ENCODE measurements around the gene MMP3.
"Not testable (repeated sequence)": the region's sequence is repeated elsewhere in the genome, so short reads cannot be mapped to it uniquely, and the experiment has no call there.

MMP3 gene

GRCh38 chr11:102843489-102843888, at the start of gene MMP3:
Gene MMP3, minus strand, starts transcription at chr11:102843609. Its CDS starts 63 bp downstream, at chr11:102843546.
- no peak for DNase-seq (ENCODE audit: low spot score)

GRCh38 chr11:102891736-102892135, 48.3 kb upstream of the MMP3 start:
- DNase-seq (ENCODE audit: low spot score), result no peak

- DNase-seq (ENCODE audit: low spot score), result no peak
Observed at GRCh38 chr11:102886999-102887398, 43.6 kb upstream of the MMP3 start.

- no peak for DNase-seq (ENCODE audit: low spot score)
Observed at GRCh38 chr11:102883141-102883540, 39.7 kb upstream of the MMP3 start.

DNA sequence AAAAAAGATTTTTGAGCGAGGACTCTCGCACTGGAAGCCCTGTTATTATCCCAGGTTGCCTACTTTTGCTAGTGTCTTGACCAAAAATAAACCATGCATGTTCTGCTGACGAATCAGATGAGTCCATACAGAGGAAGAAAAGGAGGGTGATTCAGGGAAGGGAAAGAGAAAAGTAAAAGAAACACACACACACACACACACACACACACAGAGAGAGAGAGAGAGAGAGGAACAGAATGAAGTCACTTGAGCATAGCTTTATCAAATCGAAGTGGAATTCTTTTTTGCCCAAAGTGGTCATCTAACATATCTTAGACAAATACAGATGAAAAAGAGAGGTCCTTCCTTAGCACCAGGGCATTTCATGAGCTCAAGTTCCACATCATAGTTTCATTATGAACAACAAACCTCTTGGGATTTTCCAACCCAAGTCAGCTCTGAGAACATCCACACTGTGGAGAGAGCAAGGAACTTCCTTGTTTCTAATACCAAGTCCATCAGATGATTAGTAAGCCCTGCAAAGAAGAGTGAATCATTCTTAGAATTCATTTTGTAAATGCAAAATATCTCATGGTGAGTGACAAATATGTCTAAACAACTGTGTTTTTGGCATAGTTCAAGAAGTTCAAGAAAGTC, 39.1 kb upstream of the MMP3 start:
- DNase-seq (ENCODE audit: low spot score), result no peak

- no peak for DNase-seq (ENCODE audit: low spot score)
Observed at GRCh38 chr11:102879801-102880200, 36.4 kb upstream of the MMP3 start.

- DNase-seq (ENCODE audit: low spot score), result no peak
Observed at GRCh38 chr11:102878595-102878994, 35.2 kb upstream of the MMP3 start.

GRCh38 chr11:102874852-102875251, 31.4 kb upstream of the MMP3 start, which contains the start of gene MMP12:
Gene MMP12, minus strand, starts transcription at chr11:102874982. Its CDS starts 45 bp downstream, at chr11:102874937.
- DNase-seq (ENCODE audit: low spot score), result no peak

DNA sequence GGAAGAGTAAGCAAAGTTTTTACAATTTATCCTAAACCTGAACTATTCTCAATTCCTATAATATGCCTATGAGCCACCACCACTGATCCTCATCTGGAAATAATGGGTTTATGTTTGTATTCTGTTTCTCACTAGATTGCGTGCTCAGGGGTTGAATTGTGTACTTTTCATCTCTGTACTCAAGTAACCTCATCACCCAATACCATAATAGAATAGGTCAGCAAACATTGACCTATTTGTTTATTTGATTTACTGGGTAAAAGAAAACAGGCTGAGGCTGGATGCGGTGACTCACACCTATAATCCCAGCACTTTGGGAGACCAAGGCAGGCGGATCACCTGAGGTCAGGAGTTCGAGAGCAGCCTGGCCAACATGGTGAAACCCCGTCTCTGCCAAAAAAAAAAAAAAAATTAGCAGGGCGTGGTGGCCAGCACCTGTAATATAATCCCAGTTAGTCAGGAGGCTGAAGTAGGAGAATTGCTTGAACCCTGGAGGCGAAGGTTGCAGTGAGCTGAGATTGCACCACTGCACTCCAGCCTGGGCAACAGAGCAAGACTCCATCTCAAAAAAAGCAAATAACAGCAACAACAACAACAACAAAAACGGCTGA, 26.1 kb upstream of the MMP3 start:
- DNase-seq (ENCODE audit: low spot score), result not testable (repeated sequence)

- DNase-seq (ENCODE audit: low spot score), result no peak
Observed at GRCh38 chr11:102868339-102868738, 24.9 kb upstream of the MMP3 start.

GRCh38 chr11:102864724-102865123, 21.3 kb upstream of the MMP3 start:
- DNase-seq (ENCODE audit: low spot score), result no peak

GRCh38 chr11:102853956-102854355, 10.5 kb upstream of the MMP3 start:
- DNase-seq (ENCODE audit: low spot score), result no peak

GRCh38 chr11:102853055-102853454, 9.6 kb upstream of the MMP3 start:
- no peak for DNase-seq (ENCODE audit: low spot score)

DNA sequence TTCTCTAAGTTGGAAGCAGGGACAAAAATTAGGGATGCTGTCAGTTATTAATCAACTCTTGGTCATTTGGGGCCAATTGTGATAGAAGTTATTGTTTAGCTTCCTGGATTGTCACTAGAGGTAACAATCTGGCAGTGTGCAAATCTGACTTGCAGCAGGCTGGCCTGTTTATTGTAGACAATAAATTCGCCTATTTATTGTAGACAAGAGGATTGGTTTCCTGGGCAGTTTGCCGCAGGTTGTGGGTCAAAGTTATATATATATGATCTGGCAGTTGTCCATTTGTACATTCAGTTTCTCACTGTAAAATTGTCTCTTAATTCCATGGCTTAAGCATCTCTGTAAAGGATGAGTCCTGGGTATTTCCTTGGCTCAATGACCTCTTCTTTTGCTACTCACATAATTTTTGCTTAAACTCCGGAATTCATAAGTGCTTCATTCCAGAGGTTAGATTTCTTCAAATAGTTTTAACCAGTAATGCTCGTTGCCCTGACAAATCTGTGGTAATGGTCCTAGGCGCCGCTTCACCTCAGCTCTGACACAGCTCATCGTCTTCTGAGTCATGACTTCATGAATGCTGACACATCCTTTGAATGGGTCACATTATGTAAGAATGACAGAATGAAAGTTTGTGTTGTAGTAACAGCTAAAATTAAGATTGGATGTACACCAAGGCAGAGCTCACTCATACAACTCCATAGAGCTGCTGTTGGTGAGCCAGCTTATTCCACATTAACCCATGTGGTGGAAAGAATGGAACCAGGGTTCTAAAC, 7.8 kb upstream of the MMP3 start:
- DNase-seq (ENCODE audit: low spot score), result no peak

DNA sequence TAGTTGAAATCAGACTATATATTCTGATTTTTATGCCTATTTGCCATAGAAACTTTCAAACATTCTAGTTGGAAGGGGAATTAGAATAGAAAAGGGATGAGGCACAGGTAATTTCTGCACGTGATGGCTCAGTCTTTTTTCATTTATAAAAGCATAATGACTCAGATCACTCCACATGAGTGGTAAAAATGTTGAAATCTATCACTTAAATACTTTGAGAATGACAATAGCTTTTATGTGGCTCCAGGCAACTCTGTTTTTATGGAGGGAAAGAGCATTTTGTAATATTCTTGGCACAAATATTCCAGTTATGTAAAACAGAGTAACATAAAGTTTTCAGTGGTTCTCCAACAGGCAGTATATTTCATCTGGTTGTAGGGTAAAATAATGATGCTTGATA, 5.9 kb upstream of the MMP3 start:
- no peak for DNase-seq (ENCODE audit: low spot score)

GRCh38 chr11:102846292-102846691, 2.9 kb upstream of the MMP3 start:
- DNase-seq (ENCODE audit: low spot score), result no peak

- DNase-seq (ENCODE audit: low spot score), result no peak
Observed at GRCh38 chr11:102842930-102843329, 479 bp downstream of the MMP3 start.

GRCh38 chr11:102840018-102840417, 3.4 kb downstream of the MMP3 start:
- DNase-seq (ENCODE audit: low spot score), result no peak

DNA sequence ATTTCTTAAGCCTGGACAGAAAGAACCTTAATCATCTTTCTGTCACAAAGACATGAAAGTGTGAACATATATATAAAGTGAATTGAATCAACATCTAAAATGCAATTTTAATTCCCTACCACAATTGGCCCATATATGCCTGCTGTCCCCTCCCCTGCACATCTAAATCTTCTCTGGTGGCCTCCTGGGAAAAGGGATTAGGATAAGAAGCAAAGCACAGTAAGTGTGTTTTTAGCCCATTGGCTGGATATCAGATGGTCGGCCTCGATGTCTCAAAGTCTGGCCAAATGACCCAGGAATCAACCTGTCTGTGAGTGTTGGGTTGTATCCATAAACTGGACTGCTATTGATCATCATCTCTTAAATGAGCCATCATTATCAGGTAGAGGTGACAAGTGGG, 5.8 kb downstream of the MMP3 start:
- no peak for DNase-seq (ENCODE audit: low spot score)

- no peak for DNase-seq (ENCODE audit: low spot score)
Observed at GRCh38 chr11:102837156-102837555, 6.3 kb downstream of the MMP3 start.

DNA sequence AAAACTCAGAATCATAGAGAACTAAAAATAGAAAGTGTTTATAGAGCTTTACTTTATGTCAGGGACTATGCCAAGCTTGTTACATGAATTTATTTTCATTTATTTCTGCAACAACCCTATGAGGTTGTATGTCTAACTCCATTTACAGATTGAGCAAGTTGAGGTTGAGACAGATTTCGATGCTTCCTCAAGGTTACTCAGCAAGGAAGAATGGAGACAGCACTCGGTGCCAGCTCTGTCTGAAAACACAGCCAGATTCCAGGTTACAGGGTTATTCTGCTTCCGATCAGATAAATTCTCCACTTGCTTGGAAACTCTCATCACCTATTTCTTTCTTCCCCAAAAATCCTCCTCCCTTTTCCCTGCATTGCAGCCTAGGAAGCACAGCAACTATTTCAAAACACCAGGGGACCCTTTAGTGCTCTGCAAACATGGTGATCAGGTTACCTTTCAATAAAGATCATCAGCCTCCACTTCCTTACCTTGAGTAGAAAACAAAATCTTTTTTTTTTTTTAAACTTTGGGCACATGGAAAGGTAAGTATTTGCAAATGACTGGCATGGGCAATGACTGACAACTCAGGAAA, 7.0 kb downstream of the MMP3 start:
- no peak for DNase-seq (ENCODE audit: low spot score)

GRCh38 chr11:102833731-102834130, 9.7 kb downstream of the MMP3 start:
- no peak for DNase-seq (ENCODE audit: low spot score)

- no peak for DNase-seq (ENCODE audit: low spot score)
Observed at GRCh38 chr11:102832612-102833011, 10.8 kb downstream of the MMP3 start.
